ENCODE measurements around the gene PDZK1IP1. TPM values are rescaled to one million over a fixed set of nuclear protein-coding genes. Genes with fewer than 3 reads are reported as not detected.

The PDZK1IP1 gene
- total and polyA plus RNA-seq, 2 of the 13 experiments (the other 11 are each of a cell fraction or from before 2014, with no cell fraction given), result 0.24 to 1.6 TPM

- TF ChIP-seq ZNF770 (CRISPR knock-in tag; IDR thresholded peaks at IDR 0.05), result no peak
- TF ChIP-seq ZNF235 (CRISPR knock-in tag; IDR thresholded peaks at IDR 0.05; ENCODE audit: borderline replicate concordance), result no peak
- peak; percentile 80; the same call in 1 of the 2 replicates for TF ChIP-seq SMAD1 (CRISPR knock-in tag; IDR thresholded peaks at IDR 0.05; ENCODE audit: borderline replicate concordance, low read depth)
- TF ChIP-seq ZSCAN25 (CRISPR knock-in tag; IDR thresholded peaks at IDR 0.05), result no peak
- no peak for TF ChIP-seq ZSCAN20 (CRISPR knock-in tag; IDR thresholded peaks at IDR 0.05; ENCODE audit: borderline replicate concordance)
- TF ChIP-seq, protein P1, sequence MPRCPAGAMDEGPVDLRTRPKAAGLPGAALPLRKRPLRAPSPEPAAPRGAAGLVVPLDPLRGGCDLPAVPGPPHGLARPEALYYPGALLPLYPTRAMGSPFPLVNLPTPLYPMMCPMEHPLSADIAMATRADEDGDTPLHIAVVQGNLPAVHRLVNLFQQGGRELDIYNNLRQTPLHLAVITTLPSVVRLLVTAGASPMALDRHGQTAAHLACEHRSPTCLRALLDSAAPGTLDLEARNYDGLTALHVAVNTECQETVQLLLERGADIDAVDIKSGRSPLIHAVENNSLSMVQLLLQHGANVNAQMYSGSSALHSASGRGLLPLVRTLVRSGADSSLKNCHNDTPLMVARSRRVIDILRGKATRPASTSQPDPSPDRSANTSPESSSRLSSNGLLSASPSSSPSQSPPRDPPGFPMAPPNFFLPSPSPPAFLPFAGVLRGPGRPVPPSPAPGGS (CRISPR knock-in tag; IDR thresholded peaks at IDR 0.05), result no peak
- peak; percentile 85 for TF ChIP-seq THAP11 (CRISPR knock-in tag; IDR thresholded peaks at IDR 0.05)
- no peak for TF ChIP-seq ZFP36L2 (CRISPR knock-in tag; IDR thresholded peaks at IDR 0.05)
- TF ChIP-seq ZNF232 (CRISPR knock-in tag; IDR thresholded peaks at IDR 0.05; ENCODE audit: borderline replicate concordance), result no peak
- TF ChIP-seq ZFX (CRISPR knock-in tag; IDR thresholded peaks at IDR 0.05; ENCODE audit: low read depth), result peak; percentile 23; the same call in 1 of the 2 replicates
- TF ChIP-seq MEIS1 (CRISPR knock-in tag; IDR thresholded peaks at IDR 0.05; ENCODE audit: borderline replicate concordance), result peak; percentile 29; the same call in 1 of the 2 replicates
- no peak for TF ChIP-seq ARID2 (CRISPR knock-in tag; IDR thresholded peaks at IDR 0.05; ENCODE audit: borderline replicate concordance)
- TF ChIP-seq U2AF2 (IDR thresholded peaks at IDR 0.05; ENCODE audit: low read depth, low read length), result no peak
- TF ChIP-seq RAD51 (IDR thresholded peaks at IDR 0.05; ENCODE audit: borderline replicate concordance), result no peak
- TF ChIP-seq ZNF761 (CRISPR knock-in tag; conservative IDR thresholded peaks at IDR 0.05), result no peak; the same call in 1 of the 2 replicates
- TF ChIP-seq, protein P2, sequence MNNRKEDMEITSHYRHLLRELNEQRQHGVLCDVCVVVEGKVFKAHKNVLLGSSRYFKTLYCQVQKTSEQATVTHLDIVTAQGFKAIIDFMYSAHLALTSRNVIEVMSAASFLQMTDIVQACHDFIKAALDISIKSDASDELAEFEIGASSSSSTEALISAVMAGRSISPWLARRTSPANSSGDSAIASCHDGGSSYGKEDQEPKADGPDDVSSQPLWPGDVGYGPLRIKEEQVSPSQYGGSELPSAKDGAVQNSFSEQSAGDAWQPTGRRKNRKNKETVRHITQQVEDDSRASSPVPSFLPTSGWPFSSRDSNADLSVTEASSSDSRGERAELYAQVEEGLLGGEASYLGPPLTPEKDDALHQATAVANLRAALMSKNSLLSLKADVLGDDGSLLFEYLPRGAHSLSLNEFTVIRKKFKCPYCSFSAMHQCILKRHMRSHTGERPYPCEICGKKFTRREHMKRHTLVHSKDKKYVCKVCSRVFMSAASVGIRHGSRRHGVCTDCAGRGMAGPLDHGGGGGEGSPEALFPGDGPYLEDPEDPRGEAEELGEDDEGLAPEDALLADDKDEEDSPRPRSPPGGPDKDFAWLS (CRISPR knock-in tag; IDR thresholded peaks at IDR 0.05; ENCODE audit: borderline replicate concordance), result no peak
- 0 out of 2 replicates have a peak, but pooled peaks have one; percentile 43 for TF ChIP-seq PAXIP1 (CRISPR knock-in tag; conservative IDR thresholded peaks at IDR 0.05)
- no peak for TF ChIP-seq ZNF546 (CRISPR knock-in tag; conservative IDR thresholded peaks at IDR 0.05)
Measured at GRCh38 chr1:47179017-47179987, 10.5 kb downstream of the PDZK1IP1 start (continued).

Data from HepG2 (cell line).